DMS 273 treated with DMSO at 0.1 percent for 48 hours (cell line): ENCODE measurements around the gene FASTKD2.

ENCODE experiments used
- DNase-seq: peaks from one replicate; lab custom pipeline; 2025; lab: John Stamatoyannopoulos, UW

Gene FASTKD2

DNA sequence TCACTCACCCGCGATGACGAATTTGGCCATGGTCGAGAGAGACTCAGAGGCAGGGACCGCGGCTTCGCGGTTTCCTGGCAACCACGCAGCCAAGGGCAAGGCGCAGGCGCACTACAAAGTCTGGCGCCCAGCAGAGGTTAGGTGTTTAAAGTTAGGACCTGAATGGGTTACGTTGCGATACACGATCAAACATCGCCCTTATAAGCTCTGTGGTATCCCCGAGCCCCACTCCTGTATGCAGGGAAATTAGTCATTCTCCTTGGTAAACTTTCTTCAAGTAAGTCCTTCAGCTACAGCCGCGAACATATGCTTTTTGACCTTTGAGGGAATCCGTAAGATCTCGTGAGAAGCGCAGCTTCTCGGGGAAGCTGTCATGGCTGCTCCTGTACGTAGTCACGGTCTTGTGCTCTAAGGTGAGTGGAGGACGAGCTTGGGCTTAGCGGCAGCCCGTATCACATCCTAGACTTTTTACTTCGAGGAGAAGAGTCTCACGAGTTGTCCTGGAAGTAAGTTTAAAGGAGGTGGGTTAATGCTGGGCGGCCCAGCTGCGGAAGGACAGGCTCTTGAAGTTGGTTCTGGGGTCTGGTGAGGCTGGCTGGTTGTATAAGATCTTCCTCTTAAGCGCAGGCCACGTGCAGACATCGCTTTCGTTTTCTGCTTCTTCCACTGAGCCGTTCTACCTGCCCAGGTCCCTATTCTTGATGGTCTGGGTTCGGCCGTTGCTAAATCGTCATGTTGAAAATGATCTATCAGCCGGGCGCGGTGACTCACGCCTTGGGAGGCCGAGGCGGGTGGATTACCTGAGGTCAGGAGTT, at the start of gene FASTKD2, which contains the start of gene MDH1B:
TSS of gene FASTKD2 (plus strand) at position 365 of the 815 bp plus-strand sequence. CDS start 1,088 bp downstream, outside the sequence.
TSS of gene MDH1B (minus strand) at position 87 of the 815 bp plus-strand sequence. CDS start at position 30, 57 bp downstream.
- DNase-seq, result peak; percentile 80

DNA sequence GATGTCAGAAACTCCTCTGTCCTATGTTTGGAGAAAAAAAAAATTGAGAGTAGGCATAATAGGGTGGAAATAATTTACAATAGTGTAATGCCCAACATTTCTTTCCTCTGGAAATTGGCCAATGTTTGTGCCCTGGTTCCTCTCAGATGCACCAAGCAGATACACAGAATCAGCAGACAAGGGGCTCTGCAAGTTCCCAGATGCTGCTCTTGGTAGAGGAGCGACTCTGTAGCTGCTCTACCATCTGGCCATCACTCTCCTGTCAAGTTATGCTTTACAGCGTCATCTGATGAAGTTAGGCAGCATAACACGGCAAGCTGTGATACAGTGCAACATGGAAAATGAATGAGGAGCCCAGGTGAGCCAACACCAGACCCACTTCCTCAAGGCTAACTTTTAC, 48.8 kb upstream of the FASTKD2 start:
- peak; percentile 56 for DNase-seq

DNA sequence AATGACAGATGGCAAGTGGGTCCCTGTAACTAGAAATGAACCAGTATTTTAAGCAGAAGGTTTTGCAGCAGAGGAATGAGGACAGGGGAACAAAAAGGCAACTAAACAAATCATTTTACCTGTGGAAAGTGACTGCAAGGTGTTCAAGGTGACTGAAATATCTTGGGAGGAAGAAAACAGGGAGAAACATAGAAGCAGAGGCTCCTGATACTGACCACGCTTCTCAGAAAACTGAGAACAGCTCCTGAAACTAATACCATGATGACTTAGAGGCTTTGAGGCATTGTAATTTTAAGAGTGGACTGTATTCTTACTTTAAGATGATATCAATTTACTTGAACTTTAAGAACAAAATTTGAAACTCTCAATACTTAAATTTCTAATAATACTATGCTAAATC, 47.1 kb upstream of the FASTKD2 start, which contains the start of gene DYTN:
TSS of gene DYTN (minus strand) at position 101 of the 400 bp plus-strand sequence. CDS start 117 bp downstream, outside the sequence.
- no peak for DNase-seq

GRCh38 chr2:206721256-206721920, 44.0 kb upstream of the FASTKD2 start:
- no peak for DNase-seq

- no peak for DNase-seq
These were observed 42.1 kb upstream of the FASTKD2 start for GRCh38 chr2:206723288-206723687.

GRCh38 chr2:206727287-206727686, 38.1 kb upstream of the FASTKD2 start:
- DNase-seq, result no peak

- no peak for DNase-seq
These were observed 36.9 kb upstream of the FASTKD2 start for GRCh38 chr2:206728277-206729199.

DNA sequence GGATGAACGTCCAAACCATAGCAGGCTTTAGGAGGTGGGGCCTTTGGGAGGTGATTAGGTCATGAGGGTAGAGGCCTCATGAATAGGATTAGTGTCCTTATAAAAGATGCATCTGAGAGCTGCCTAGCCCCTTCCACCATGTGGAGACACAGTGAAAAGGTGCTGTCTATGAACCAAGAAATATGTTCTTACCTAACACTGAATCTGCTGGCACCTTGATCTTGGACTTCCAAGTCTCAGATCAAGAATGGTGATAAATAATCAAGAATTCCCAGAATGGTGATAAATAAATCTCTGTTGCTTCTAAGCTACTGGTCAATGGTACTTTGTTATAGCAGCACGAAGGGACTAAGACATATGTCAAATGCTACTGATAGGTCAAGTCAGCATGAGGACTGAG, 32.1 kb upstream of the FASTKD2 start:
- DNase-seq, result no peak

DNA sequence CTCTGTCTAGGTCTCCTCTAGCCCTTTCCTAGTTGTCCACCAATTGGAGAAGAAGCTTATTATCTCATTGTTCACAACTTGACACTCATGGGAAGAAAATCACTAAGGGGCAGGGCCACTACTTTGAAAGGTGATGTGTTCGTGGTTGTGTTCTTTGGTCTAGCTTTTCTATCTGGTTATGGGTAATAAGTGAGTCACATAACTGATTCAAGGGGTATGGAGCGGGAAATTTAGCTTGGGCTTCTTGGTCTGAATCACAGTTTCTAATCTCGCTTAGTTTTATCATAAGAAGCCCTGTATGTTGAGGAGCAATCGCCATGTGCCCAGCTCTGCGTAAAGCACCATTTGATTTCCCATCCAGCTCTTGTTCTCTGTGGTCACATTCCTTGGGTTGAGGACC, 28.5 kb upstream of the FASTKD2 start:
- DNase-seq, result no peak

- no peak for DNase-seq
These were observed 26.1 kb upstream of the FASTKD2 start for GRCh38 chr2:206739271-206739670.

GRCh38 chr2:206740800-206741199, 24.6 kb upstream of the FASTKD2 start:
- no peak for DNase-seq

DNA sequence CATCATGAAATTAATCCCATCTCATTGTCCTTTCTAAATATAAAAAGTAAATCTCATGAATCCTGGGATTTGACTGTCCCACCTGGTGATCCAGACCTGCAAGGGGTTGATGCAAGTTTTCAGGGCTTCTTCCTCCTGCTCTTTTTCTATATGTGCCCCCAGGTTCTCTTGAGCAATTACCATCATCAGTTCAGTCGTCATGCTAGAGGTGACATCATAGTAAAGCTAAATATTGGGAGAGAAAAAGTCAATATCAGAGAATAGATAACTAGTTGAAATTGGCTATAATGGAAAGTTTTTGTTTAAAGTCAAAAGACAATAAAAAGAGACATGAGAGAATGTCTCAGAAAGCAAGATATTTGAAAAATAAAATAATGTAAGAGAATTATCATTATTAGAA, 8.6 kb upstream of the FASTKD2 start:
- DNase-seq, result no peak

DNA sequence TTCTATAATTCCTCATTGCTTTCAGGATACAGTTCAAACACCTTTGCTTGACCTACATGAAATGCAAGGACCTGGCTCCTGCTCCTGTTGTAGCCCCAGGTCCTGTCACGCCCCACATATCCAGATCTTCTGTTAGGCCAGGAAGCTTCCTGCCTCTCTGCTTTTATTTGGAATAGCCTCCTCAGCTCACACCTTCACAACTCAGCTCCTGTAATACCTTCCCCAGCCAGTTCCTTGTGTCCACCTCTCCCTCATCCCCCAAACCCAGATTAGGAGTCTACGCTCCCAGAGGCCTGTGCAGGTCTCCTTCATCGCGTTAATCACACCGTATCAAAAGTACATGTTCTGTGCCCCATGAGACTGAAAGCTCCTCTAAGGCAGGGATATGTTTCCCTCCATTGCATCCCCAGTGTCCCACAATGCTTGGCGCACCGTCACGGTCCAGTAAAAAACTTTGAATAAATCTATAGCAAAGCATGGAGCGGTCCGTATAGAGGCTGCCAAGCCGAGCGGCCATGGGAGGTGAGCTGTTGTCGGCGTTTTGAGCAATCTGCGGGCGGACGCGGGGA, 649 bp upstream of the FASTKD2 start:
- DNase-seq, result no peak

- DNase-seq, result no peak
These were observed 888 bp downstream of the FASTKD2 start for GRCh38 chr2:206766057-206766930.

GRCh38 chr2:206774871-206775270, 9.5 kb downstream of the FASTKD2 start:
- DNase-seq, result no peak

DNA sequence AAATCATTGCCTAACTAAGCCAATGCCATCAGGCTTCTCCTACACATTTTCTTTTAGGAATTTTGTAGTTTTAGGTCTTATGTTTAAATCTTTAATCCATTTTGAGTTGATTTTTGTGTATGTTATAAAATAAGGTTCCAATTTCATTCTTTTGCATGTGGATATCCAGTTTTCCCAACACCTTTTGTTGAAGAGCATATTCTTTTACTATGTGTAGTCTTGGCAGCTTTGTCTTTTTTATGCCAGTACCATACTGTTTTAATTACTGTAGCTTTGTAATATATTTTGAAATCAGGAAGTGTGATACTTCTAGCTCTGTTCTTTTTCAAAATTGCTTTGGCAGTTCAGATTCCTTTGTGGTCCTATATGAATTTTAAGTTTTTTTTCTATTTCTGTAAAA, 11.0 kb downstream of the FASTKD2 start:
- DNase-seq, result no peak

DNA sequence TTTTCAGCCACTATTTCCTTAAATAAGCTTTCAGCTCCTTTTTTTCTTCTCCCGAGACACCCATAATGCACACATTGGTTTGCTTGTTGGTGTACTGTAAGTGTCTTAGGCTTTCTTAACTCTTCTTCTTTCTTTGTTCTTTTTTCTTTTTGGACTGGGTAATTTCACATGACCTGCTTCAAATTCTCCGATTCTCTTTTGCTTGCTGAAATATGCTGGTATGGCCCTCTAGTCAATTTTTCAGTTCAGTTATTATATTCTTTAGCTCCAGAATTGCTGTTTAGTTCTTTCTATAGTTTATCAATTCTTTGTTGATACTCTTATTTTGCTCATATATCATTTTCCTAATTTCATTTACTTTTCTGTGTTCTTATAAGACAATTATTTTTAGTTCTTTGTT, 15.3 kb downstream of the FASTKD2 start:
- no peak for DNase-seq

- DNase-seq, result no peak
These were observed 18.3 kb downstream of the FASTKD2 start for GRCh38 chr2:206783718-206784117.

DNA sequence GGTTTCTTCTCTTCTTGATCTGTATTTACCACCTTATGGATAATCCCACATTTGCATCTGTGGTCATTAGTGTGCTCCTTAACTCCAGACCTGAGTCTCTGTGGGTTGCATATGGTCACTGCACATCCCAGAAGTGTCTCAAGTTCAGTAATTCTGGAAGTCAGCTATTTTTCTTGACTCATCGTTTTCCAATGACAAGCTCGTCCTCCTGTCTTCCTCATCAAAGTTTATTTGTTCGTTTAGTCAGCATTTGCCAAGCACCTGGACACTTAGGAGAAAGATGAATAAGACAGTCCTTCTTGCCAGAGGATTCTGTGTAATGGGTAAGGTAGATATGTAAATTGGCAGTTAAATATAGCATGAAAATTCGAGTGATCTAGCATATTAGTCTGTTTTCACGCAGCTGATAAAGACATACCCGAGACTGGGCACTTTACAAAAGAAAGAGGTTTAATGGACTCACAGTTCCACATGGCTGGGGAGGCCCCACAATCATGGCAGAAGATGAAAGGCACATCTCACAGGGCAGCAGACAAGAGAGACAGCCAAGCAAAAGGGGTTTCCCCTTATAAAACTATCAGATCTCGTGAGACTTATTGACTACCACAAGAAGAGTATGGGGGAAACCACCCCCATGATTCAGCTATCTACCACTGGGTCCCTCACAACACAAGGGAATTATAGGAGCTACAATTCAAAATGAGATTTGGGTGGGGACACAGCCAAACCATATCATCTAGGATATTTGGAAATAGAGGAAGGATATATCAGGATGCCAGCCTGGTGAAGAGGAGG, 19.4 kb downstream of the FASTKD2 start:
- no peak for DNase-seq
